GM18909 (cell line): ENCODE results near the gene CLTCL1.

Experiments used
- ATAC-seq: cut with Tn5 transposase; IDR thresholded peaks from one replicate; pipeline ENCODE4 v1.9.1; 2021; ENCODE audit warnings: mild to moderate bottlenecking; ENCODE audit not compliant: unreplicated experiment, poor library complexity

CLTCL1 gene

GRCh38 chr22:19136915-19137314, 154.6 kb downstream of the CLTCL1 start:
- ATAC-seq = no peak

GRCh38 chr22:19134874-19135273, 156.6 kb downstream of the CLTCL1 start:
- no peak for ATAC-seq

GRCh38 chr22:19134176-19134831, 157.2 kb downstream of the CLTCL1 start:
- ATAC-seq = no peak

- no peak for ATAC-seq
Measured at GRCh38 chr22:19133561-19133960, 158.0 kb downstream of the CLTCL1 start.

- ATAC-seq = no peak
Measured at GRCh38 chr22:19132693-19133400, 158.7 kb downstream of the CLTCL1 start.

GRCh38 chr22:19132153-19132552, 159.4 kb downstream of the CLTCL1 start:
- no peak for ATAC-seq

- no peak for ATAC-seq
Measured at GRCh38 chr22:19131685-19132015, 159.9 kb downstream of the CLTCL1 start.

- ATAC-seq = no peak
Measured at GRCh38 chr22:19130959-19131684, 160.4 kb downstream of the CLTCL1 start, which contains the start of gene TSSK2. TSSK2 (plus strand) TSS chr22:19131308; CDS start chr22:19131400, 92 bp downstream.

- ATAC-seq = no peak
Measured at GRCh38 chr22:19129871-19130270, 161.6 kb downstream of the CLTCL1 start.
